ENCODE data around the gene COL6A2.
"Not testable (repeated sequence)": the region's sequence is repeated elsewhere in the genome, so short reads cannot be mapped to it uniquely, and the experiment has no call there.

COL6A2 gene

DNA sequence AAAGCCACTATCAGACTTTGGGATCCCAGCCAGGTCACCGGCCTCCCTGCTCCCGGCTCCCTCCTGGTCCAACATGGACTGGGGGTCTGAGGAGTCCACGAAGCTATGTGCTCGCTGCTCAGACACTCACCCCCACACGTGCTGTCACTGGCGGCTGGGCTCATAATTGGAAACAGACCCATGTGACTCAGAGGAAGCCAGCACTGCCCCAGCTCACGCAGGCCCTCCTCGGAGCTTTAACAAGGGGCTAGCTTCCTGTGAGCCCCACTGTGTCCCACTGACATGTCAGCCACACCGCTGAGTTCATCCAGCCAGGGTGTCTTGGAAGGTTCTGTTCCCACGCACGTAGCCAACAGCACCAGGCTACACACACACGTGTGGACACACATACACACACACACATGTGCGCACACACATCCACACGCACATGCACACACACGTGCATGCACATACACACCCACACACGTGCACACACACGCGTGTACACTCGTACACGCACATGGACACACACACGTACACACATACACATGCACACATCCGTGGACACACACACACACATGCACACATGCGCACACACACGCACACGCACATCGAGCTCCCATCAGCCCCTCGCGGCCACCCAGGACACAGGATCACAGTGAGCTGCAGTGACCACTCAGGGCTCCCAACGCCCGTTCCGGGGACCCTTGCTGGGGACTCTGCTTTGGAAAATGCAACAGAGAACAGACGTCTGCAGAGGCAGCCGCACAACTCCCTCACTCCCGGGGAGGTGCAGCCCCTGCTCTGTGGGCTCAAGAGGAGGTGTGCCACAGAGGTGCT is 18.4 kb upstream of the COL6A2 start:
- no peak for DNase-seq

DNA sequence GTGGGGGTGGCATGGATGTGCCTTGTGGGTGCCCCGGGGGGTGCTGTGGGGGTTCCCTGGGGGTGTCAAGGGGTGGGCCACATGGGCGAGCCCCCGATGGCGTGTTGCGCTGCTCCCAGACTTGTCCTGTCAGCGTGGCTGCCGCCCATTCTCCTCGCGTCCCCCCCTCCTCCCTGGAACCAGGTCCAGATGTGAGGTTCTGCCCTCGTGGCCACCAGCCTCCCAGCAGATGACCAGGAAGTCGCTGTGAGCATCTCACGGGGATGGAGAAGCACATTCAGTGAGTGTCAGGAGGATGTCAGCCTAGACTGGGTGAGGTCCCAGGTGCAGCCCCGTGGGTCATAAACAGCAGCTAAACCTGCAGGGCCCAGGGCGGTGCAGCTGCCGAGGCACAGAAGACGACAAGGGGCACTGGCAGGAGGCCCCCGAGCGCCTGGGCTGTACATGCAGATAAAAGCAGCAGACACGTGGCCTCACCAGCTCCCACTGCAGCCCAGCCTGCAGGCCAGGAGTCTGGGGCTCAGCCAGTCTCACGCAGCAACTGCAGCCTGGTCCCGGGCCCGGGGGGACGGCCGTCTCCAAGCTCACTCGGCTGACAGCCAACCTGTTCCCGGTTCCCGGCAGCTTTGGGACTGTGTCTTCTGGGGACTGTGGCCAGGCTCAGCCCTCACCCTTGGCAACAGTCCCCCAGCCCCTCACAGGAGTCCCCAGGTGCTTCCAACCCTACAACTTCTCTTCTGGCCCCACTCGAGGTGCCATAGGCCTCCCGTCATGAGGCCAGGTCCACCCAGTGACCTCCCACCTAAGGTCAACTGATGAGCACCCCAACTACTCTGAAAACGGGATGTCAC is 17.5 kb upstream of the COL6A2 start:
- DNase-seq = no peak

DNA sequence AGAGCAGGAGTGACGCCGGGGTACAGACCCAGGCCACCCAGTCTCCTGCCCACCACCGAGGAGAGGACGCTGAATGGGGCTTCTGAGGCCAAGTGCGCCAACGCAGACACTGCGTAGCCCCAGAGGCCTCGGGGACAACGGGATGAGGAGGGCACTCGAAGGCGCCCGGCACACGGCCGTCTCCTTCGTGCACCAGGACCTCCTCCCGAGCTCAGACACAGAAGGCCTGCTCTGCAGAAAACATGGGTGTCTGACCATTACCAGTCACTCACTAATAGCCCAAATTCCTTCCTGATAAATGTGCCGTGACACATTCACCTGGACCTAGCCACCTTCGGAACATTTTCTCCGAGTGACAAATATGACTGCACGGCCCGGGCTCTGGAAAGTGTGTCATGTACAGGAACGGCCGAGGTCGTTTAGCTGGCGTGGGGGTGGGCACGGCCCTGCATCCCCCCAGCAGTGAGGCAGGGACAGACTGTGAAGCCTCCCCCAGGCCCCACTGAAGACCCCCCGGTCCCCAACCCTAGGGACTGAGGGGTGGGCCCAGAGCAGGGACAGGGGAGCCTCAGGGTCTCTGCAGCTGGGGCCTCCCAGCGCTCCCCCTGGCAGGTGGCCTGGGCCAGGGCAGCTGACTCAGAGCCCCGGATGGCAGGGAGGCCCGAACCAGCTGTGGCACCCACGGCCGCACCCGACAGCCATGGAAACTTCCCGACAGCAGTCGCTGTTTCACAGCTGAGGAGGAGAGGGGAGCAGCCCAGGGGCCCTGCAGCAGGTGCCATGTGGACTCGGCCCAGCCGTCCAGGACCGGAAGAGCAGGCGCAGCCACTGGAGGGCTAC is 16.7 kb upstream of the COL6A2 start:
- no peak for DNase-seq

DNA sequence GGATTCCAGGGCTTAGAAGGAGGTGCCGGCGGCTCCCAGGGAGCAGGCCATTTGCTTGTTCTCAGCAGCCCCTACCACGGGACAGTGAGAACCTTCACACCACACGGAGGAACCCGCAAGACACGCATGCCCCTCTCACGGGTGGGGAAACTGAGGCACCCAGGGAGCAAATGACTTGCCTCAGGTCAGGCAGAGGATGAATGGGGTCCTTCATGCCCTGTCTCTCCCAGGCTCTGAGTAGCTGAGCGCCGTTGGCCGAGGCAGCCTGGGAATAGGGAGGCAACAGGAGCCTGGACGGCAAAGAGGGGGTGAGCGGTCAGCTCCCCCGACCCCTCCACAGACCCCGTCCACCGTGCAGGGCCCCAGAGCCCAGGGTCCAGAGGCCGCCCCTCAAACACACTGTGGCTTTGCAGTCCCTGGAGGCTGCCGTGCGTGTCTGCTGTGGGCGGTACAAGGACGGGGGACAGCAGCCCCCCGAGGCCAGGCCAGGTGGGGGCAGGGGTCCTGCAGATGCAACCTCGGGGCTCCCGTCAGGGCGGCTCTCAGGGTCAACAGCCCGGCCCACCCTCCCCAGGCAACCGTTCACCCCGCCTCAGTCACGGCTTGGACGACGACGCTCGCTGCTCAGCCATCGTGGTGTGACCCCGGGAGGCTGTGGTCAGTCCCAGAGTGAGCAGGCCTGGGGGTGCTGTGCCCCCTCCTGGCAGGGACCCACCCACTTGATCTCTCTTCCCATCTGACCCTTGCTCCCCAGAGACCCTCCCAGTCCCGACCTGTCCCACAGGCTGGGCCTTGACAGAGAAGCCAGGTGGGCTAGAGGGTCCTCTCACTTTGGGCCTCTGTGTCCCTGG is 15.8 kb upstream of the COL6A2 start:
- DNase-seq = no peak

DNA sequence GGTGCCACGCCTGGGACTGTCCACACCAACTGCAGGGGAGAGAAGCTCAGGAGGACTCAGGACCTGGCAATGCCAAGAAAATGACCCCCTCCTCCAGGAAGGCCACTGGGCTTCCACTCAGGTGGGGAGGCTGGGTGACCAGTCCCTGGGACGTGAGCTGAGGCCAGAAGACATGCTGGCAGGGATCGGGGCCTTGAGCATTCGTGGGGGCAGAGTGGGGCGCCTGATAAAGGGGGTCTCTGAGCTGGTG is 15.3 kb upstream of the COL6A2 start:
- DNase-seq = no peak

DNA sequence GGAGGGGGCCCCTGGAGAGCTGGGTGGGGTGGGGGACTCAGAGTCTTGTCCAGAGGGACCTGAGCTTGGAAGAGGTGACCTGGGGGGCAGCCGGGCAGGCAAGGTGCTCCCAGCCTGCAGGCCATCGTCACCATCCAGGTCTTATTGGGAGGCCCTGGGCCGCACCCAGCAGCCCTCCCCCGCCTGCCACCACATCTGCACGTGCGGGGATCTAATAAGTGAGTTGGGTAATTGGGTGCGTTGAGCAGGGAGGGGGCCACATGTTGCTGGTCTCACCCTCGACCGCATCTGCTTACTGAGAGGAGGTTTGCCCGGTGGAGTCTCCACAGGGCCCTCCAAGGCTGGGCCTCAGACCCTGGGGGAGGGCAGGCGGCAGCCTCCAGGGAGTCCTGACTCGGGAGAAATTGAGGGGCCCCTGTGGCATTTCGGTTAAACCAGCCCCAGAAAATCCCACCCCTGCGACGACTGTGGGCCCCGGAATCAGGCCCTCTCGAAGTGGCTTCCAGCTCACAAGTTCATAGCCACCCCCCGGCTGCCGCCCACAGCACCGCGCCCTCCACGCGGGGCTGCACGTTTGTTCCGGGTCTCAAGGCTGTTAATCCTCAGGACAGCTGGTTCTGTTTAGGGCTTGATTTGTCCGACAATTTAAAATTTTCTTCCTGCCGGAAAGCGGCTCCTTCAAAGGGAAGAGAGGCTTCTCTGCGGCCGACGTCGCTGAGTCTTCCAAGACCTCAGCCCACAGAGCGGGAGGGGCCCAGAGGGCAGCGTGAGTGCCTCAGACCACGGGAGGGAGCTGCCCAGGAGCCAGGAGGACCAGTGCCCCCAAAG is 14.7 kb upstream of the COL6A2 start:
- DNase-seq = no peak

DNA sequence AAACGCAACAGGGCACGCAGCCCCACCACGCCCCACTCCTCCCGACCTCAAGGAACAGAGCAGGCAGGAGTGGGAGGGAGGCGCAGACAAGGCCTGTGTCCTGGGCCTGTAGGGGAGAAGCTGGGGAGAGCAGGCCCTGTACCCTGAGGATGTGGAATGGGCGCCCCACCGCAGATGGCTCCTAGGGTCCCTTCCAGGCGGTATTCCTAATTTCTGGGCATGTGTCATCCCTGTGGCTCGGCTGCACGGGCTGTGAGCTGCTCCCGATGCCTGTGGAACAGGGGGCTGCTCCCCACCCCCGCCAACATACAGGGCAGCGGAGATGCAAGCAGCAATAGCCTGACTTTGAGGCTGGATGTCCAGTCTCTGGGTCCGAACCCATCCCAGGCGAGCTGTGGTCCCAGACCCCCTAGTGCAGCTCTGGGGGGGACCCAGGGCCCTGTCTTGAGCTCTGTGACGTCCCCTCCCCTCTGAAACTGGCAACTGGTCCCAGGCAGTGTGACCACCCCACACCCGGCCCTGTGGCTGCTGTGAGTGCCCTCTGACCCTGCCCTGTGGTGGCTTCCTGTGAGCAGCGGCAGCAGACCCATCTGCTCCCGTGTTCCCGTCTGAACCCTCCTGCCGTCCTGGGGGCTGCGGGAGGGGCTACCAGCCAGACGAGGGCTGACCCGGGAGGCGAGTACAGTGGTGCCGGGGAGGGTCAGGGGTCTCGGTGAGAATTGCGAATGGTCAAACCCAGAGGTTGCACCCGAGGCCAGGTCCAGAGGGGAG is 13.9 kb upstream of the COL6A2 start:
- DNase-seq = no peak

DNA sequence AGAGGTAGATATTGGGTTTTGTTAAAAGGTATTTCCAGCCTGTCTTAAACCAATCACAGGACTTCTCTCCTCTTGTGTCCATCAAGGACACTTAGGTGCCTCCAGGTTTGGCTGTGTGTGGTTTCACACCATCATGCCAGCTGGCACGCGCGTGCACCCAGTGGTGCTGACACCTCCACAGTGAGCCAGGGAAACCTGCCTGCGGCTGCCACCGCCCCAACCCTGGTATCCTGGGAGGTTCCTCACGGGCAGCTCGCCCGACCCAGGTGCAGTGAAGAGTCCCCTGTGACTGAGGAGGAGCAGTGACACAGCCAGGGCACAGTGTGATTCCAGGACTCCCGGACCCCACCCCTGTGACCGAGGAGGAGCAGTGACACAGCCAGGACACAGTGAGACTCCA is 13.2 kb upstream of the COL6A2 start:
- DNase-seq = no peak

DNA sequence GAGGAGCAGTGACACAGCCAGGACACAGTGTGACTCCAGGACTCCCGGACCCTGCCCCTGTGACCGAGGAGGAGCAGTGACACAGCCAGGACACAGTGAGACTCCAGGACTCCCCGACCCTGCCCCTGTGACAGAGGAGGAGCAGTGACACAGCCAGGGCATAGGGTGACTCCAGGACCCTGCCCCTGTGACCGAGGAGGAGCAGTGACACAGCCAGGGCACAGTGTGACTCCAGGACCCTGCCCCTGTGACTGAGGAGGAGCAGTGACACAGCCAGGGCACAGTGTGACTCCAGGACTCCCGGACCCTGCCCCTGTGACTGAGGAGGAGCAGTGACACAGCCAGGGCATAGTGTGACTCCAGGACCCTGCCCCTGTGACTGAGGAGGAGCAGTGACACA is 12.7 kb upstream of the COL6A2 start:
- DNase-seq = not testable (repeated sequence)

DNA sequence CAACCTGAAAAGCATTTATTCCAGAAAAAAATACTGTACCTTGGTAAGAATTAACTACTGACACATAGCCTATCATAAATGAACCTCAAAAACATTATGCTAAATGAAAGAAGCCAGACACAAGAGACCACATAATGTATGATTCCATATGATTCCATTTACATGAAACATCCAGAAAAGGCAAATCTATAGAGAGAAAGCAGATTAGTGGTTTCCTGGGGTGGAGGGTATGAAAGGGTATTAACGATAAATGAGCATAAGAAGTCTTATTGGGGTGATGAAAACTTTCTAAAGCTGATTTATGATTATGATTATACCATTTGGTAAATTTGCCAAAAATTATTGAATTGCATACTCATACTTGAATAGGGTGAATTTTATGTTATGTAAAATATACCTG is 10.3 kb upstream of the COL6A2 start:
- no peak for DNase-seq

DNA sequence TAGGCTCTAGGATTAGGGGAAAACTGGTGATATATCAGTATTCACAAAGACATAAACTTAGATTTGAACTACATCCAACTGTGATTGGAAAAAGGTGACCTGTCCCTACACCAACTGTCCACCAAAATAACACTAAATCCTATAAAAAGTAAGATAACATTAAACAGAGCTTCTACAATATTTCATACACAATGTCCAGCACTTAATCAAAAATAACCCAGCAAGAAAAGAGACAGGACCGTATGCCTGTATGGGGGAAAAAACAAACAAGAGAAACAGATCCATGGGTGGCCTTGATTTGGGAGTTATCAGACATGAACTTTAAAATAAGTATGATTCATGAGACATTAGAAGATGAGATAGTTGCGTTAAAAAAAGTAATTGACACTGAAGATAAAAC is 9.7 kb upstream of the COL6A2 start:
- no peak for DNase-seq

DNA sequence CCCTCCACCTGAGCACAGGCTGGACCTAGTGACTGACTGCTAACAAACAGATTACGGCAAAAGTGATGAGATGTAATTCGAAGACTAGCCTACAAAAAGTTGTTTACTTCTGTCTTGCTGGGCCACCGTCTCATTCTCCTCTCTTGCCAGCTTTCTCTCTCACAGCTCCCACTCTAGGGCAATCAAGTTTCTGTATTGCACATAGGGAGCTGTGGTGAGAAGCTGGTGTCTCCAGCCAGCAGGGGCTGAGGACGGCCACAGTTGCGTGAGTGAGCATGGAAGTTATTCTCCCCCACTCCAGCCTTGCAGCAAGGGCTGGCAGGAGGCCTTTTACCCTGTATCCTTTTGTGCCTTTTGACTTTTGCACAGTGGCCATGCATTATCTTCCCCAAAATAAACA is 8.6 kb upstream of the COL6A2 start:
- no peak for DNase-seq

DNA sequence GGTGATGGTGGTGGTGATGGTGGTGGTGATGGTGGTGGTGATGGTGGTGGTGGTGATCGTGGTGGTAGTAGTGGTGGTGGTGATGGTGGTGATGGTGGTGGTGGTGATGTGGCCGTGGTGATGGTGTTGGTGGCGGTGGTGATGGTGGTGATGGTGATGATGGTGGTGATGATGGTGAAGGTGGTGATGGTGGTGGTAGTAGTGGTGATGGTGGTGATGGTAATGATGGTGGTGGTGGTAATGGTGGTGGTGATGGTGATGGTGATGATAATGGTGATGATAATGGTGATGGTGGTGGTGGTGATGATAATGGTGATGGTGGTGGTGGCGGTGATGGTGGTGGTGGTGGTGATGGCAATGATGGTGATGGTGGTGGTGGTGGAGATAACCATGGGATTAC is 6.8 kb upstream of the COL6A2 start:
- no peak for DNase-seq

DNA sequence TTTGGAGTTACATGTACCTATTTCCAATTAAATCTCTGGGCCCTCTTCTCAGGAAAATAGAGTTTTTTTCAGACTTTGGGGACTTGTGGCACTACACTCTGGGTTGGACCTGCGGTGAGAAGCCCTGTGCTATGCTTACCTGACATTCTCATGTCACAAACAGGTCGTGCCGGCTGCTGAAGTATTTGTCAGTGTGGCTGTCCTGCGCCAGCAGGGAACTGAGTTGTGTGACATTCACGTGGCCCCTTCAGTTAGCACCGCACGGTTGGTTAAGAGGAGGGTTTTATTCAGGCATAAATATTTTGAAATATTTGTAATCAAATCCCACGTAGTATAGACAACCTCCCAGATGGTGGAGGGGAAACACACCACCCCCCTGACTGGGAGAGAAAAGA is 6.3 kb upstream of the COL6A2 start:
- DNase-seq = no peak

DNA sequence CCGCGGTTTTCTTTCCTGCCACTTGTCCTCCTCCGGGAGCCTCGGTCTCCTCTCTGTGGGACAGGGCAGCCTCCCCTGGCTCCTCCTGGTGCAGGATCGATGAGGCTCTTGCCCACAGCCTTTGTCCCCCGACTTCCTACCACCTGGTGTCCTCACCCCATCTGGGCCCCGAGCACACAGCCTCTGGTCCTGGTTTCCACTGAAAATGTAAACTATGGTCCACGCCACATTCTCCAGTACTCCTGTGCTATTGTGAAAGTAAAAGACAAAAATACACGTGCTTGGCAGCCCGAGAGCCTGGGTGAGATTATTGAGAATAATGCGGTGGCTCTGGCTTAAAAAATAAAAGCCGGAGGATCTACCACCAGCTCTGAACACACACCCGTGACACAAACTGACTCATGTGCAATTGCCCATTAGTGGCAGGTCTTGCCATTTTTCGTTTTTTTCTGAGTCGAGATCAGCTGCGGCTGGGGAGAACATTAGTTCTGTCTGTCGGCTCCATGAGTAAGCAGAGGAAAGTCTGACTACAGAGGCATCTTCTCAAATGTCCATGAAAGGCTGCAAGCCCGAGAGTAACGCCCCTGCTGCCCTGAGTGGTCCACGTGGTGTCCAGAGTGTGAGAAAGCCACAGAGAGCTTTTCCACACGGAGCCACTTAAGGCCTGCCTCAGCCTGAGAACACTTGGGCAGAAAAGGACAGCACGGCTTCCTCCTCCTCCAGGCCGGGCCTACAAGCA is 5.7 kb upstream of the COL6A2 start:
- no peak for DNase-seq

DNA sequence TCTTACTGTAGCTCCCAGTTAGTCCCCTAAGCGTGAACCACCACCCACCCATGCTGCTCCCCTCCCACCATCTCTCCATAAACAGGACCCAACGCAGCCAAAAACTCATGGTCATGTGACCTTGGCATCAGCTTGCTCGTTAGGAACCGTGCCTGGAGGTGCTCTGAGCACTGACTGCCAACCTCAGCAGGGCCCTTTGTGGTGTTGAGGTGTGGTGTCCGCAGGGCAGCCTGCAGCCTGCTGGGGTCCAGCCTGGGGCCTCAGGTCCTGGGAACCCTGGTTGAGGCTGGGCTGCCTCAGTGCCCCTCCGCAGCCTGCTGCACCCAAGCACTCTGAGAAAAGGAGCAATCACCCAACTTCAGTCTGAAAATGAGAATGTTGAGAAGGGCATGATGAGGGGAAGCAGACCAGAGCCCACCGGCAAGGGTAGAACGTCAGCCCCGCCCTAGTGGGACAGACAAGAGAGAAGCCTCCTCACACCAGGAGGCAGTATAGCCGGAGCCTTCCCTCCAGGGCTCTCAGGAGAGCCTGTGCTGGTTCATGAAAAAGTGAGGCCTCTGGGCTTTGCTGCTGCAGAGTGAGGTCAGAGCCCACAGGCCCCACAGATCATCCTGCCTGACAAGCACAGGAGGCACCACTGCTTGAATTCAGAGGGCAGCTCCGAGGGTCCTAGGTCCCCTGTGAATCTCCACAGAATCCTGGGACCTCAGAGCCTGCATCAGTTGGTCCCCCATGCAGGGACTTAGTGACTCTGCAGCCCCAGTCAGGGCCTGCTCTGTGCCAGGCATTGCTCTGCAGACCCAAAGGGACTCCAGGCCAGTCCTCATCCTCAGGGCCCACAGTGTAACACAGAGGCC is 4.9 kb upstream of the COL6A2 start:
- no peak for DNase-seq

DNA sequence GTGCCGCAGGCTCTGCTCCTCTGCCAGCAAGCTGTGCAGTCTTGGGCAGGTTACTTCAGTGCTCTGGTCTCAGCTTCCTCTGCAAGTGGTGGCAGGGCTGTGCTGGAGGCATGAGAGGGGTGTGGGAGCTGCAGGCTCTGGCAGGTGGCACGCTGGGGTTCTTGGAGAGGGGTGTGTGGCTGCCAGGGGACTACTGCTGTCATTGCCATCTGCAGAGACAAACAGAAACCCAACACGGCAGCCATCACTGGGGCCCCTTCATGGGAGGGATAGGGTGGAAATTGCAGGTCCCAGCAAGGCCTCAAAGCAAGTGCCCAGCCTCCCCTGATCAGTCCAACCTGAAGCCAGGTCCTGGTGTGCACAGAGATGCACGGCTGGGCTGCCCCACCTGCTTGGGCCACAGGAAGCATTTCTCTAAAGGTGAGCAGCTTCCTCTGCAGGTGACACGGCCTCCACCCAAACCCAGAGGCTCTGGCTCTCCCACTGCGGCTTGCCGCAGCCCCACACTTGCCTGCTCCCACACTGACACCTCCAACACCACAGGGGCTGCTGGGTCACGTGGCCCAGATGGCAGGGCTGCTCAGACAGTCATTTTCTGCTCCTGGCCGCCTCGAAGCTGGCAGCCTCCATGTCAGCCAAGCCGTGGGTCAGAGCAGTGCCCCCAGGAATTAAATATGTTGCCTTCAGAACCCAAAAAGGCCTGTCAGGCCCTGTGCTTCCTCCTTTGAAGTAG is 4.1 kb upstream of the COL6A2 start:
- DNase-seq = no peak

DNA sequence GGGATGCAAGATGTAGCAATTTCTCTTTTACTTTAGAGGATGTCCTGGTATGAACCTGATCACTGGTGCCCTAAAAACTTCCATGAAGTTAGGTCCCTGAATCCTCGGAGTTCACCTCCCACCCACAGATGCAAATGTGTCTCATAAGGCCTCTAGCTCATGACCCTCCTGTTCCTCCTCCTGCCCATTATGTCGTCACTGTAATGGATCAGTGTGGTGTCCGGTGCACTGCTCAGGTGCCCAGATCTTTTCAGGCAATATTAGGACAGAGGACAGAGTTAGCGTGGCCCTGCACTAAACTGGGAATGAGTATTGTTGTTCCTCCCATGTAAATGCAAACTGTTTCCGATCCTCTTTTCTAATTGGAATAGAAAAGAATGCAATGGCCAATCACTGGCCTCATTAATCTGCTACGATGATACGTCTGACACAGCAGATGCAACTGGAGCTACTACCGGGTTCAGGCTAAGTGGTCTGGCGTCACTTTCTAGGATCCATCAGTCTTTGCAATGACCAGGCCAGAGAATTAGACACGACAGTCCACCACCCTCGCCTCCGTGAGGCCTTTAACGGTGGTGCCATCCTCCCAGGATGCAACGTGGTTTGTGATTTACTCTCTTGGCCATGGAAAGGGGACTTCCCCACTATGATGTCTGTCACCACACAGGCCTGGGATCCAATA is 3.4 kb upstream of the COL6A2 start:
- DNase-seq = no peak
